ENCODE data around the gene LMF2.
A peak's percentile ranks its signal among the peaks of the same experiment; 100 is the strongest.
"Not testable (repeated sequence)": the region's sequence is repeated elsewhere in the genome, so short reads cannot be mapped to it uniquely, and the experiment has no call there.

The LMF2 gene

GRCh38 chr22:50507421-50507990 lies at the start of gene LMF2:
Gene LMF2, minus strand, starts transcription at chr22:50507702. Its CDS starts 27 bp downstream, at chr22:50507675.
- DNase-seq = no peak

GRCh38 chr22:50556703-50557102 lies 49.2 kb upstream of the LMF2 start:
- no peak for DNase-seq

DNA sequence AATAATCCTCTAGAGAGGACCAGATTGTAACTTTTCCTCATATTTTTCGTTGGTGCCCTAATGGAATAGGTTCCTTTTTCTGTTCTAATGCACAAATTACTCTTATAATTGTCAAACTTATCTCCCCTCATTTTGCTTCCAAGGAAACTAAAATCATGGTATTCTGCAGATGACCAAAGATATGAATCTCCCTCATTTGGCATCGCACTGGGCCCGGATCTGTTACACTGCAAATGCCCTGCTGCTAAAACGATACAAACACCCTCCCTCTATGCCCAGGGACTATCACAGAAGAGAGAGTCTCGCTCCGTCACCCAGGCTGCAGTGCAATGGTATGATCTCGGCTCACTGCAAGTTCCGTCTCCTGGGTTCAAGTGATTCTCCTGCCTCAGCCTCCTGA lies 45.8 kb upstream of the LMF2 start:
- DNase-seq = no peak

- DNase-seq = no peak
These were observed 43.8 kb upstream of the LMF2 start for GRCh38 chr22:50551160-50551752.

DNA sequence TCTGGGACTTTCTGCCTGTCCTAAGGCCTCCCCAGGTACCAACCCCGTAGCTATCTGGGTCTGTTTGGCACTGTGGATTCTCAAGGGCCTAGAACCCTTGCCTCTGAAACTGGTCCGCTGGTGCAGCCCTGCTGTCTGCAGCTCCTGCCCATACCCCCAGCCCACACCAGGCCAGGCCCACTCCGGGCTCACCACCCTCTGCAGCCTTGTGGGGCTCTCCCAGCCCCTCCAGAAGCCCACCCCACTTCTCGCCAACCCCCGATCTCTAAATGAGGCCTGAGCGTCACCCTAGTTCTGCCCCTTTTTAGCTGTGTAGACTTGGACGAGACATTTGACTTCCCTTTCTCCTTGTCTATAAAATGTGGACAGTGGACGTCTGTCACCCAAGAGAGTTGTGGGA lies 42.9 kb upstream of the LMF2 start:
- DNase-seq = no peak

DNA sequence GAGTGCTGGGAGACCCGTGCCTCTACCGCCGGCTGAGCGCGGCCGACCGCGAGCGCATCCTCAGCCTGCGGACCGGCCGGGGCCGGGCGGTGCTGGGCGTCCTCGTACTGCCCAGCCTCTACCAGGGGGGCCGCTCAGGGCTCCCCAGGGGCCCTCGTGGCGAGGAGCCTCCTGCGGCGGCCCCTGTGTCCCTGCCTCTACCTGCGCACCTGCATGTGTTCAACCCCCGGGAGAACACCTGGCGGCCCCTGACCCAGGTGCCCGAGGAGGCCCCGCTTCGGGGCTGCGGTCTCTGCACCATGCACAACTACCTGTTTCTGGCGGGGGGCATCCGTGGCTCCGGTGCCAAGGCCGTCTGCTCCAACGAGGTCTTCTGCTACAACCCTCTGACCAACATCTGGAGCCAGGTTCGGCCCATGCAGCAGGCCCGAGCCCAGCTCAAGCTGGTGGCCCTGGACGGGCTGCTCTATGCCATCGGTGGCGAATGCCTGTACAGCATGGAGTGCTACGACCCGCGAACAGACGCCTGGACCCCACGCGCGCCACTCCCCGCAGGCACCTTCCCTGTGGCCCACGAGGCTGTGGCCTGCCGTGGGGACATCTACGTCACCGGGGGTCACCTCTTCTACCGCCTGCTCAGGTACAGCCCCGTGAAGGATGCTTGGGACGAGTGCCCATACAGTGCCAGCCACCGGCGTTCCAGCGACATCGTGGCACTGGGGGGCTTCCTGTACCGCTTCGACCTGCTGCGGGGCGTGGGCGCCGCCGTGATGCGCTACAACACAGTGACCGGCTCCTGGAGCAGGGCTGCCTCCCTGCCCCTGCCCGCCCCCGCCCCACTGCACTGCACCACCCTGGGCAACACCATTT lies 41.7 kb upstream of the LMF2 start:
- DNase-seq = no peak

- no peak for DNase-seq
These were observed 40.8 kb upstream of the LMF2 start for GRCh38 chr22:50548040-50548920.

GRCh38 chr22:50547263-50547985 lies 39.9 kb upstream of the LMF2 start:
- DNase-seq = no peak

GRCh38 chr22:50546326-50547262 lies 39.1 kb upstream of the LMF2 start:
- DNase-seq = no peak

DNA sequence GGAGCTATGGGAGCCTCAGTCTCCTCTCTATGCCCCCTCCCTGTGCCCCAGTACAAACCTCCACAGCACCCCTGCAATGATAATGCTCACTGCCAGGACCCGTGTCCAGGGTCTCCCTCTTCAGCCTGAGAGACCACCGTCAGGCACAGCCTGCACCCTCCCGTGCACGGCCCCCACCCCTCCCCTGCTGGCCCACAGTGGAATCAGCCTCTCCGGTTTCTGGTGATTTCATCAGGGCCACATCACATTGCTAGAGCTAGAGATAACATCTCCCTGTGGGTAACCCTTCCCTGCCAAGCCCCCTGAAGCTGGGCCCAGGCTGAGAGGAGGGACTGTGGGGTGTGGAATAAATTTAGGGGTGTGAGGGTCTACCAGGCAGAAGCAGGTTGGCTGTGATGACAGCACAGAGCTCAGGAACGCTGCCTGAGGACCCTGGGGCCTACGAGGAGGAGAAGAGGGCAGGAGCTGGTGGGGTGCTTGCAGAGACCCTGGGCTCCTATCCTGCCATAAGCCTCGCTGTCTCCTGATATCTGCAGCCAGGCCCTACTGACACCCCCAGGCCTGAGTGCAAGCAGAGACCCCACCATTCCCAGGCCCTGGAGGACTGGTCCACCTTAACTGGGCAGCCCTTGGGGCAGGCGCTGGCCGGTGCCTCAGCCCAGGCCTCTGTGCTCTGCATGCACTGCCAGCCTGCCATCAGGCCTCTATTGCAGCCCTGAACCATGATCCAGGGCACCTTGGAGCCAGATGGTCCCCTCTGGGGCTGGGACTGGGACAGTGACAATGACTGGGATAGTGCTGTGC lies 38.2 kb upstream of the LMF2 start, which contains the start of gene KLHDC7B:
Gene KLHDC7B (plus strand): TSS at position 378 of the 804 bp plus-strand sequence. CDS start 345 bp downstream, at position 723.
- DNase-seq = no peak

DNA sequence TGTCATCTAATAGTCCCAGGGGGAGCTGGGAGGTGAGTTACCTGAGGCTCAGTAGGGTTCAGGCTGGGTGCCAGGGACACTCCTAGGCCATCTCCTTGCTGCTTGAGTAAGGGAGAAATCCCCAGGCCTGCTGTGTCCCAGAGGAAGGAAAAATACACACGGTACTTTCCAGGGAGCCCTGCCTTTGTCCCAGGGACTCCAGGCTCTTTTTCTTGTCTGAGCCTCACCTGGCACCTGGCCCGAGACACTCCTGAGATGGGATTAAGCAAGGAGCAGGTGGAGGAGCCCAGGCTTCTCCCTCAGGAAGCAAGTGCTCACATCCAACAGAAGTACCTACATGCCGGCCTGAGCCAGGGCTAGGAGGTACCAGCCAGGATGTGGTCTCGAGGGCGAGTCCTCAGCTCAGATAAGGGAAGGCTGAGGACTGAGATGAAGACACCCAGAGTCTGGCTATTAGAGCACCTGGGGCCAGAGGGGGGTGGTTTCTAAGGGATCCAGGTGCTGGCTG lies 37.3 kb upstream of the LMF2 start:
- no peak for DNase-seq

DNA sequence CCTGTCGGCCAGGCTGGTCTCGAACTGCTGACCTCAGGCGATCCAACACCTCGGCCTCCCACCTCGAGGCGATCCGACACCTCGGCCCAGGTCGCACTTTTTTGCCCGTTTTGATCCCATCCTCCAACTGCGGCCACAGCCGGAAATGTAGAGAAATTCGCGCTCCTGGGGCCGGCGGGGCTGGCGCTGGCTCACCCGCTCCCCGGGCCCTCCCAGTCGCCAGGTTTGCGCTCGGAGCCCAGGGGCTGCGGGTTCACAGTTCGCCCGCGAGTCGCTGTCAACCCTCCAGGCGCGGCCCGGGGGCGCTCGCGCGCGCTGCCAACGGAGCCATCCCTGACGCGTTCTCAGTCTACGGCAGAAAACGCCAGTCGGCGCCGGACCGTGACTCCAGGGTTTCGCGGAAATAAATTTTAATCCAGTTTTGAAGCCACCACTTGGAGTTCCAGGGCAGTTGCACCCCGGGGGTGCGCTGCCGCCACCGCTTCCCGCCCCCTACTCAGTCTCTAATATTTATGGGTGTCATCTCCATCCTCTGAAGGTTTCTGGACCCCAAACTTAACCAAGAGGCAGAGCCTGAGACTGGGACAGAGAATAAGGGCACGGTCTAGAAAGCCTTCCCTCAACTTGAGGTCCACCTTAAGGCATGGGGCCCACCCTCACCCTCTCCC lies 36.7 kb upstream of the LMF2 start:
- peak; percentile 59 for DNase-seq

- DNase-seq = no peak
These were observed 35.0 kb upstream of the LMF2 start for GRCh38 chr22:50542416-50542927.

- not testable (repeated sequence) for DNase-seq
These were observed 34.1 kb upstream of the LMF2 start for GRCh38 chr22:50541667-50542026.

GRCh38 chr22:50540381-50540780 lies 32.9 kb upstream of the LMF2 start:
- DNase-seq = no peak

DNA sequence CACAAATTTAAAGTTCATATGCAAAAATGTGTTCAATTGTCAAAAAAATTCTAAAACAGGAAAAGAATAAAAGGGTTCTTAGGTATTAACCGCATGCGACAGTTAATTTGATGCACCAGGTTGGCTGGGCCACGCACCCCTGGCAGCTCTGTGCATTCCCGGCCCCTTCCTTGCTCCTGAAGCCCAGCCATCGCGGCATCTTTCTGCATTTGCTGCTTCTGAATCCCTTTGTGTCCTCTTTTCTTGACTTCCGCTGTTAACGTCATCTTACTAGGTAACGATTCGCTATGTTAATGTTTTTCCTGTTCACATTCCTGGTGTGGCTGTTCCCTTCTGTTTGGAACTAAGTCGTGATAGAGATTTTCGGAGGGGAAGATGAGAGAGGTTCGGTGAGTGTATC lies 30.3 kb upstream of the LMF2 start:
- no peak for DNase-seq

GRCh38 chr22:50536226-50536625 lies 28.7 kb upstream of the LMF2 start:
- no peak for DNase-seq

DNA sequence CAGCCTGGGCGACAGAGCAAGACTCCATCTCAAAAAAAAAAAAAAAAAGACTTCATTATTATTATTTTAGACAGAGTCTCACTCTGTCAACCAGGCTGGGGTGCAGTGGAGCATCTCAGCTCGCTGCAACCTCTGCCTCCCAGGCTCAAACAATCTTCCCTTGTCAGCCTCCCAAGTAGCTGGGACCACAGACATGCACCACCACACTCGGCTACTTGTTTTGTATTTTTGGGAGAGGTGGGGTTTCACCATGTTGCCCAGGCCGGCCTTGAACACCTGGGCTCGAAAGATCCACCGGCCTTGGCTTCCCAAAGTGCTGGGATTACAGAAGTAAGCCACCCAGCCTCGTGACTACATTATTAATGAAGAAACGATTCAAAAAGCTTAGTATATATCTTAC lies 27.6 kb upstream of the LMF2 start:
- DNase-seq = no peak

Measured in NCI-H1436 (cell line).